ENCODE data around the gene MTHFS.

Gene MTHFS

DNA sequence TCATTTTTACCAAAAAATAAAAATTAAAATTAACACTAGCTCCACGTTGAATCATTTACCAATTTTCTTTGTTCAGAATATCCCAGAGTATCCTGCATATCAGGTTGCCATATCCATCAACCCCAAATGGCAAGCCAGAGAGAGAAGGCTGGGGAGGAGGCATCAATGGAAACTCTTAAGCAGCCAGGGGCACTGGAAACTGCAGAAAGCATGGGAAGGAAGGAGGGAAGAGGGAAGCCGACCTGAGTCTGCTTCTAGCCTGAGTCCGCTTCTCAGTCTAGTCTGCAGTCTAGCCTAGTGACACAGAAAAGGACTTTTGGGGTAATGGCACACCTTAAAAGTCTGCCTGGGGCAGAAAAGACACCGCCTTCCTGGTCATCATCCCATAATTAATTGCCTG is 1.6 kb upstream of the MTHFS start:
- Histone ChIP-seq H3K27me3 (ENCODE audit: insufficient read depth, low read depth, severe bottlenecking) (no peaks in the 10 kb centered on the region), H3K4me3 (ENCODE audit: low read depth, low read length) (no peak overlapping the region), H3K36me3 (no peaks in the 10 kb centered on the region; the same call in 1 of the 2 replicates), H3K9me3 (ENCODE audit: severe bottlenecking) (no peaks in the 10 kb centered on the region), H3K27ac (no peak overlapping the region)
- TF ChIP-seq, protein P1, sequence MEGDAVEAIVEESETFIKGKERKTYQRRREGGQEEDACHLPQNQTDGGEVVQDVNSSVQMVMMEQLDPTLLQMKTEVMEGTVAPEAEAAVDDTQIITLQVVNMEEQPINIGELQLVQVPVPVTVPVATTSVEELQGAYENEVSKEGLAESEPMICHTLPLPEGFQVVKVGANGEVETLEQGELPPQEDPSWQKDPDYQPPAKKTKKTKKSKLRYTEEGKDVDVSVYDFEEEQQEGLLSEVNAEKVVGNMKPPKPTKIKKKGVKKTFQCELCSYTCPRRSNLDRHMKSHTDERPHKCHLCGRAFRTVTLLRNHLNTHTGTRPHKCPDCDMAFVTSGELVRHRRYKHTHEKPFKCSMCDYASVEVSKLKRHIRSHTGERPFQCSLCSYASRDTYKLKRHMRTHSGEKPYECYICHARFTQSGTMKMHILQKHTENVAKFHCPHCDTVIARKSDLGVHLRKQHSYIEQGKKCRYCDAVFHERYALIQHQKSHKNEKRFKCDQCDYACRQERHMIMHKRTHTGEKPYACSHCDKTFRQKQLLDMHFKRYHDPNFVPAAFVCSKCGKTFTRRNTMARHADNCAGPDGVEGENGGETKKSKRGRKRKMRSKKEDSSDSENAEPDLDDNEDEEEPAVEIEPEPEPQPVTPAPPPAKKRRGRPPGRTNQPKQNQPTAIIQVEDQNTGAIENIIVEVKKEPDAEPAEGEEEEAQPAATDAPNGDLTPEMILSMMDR (IDR thresholded peaks at IDR 0.05; ENCODE audit: low read depth, low read length): no peak
- no peak for DNase-seq

GRCh38 chr15:79897701-79898113 is 893 bp upstream of the MTHFS start:
- no peaks in the 10 kb centered on the region for H3K27me3 ChIP-seq (ENCODE audit: insufficient read depth, low read depth, severe bottlenecking)
- peak overlapping the region; percentile 67 for H3K4me3 ChIP-seq (ENCODE audit: low read depth, low read length)
- no peak for DNase-seq
- TF ChIP-seq, protein P1 (IDR thresholded peaks at IDR 0.05; ENCODE audit: low read depth, low read length): no peak
- peak overlapping the region; percentile 97 for H3K27ac ChIP-seq
- no peaks in the 10 kb centered on the region for H3K9me3 ChIP-seq (ENCODE audit: severe bottlenecking)
- no peaks in the 10 kb centered on the region; the same call in 1 of the 2 replicates for H3K36me3 ChIP-seq

DNA sequence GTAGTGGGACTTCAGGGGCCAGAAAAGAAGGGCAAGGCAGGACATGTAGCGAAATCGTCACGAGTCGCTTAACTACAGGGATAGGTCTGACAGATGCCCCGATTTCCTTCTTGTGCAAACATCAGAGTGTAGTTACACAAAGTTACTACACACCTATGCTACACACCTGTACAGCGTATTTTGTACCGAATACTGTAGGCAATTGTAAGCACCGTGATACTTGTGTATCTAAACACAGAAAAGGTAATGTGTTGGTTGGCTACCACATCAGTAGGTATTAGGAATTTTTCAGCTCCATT is 515 bp upstream of the MTHFS start:
- Histone ChIP-seq H3K27ac (peak overlapping the region; percentile 97), H3K27me3 (ENCODE audit: insufficient read depth, low read depth, severe bottlenecking) (no peaks in the 10 kb centered on the region), H3K36me3 (no peaks in the 10 kb centered on the region; the same call in none of the 2 replicates), H3K9me3 (ENCODE audit: severe bottlenecking) (no peaks in the 10 kb centered on the region), H3K4me3 (ENCODE audit: low read depth, low read length) (peak overlapping the region; percentile 67)
- DNase-seq: no peak
- TF ChIP-seq, protein P1 (IDR thresholded peaks at IDR 0.05; ENCODE audit: low read depth, low read length): no peak

- Histone ChIP-seq H3K27ac (peak overlapping the region; percentile 97), H3K4me3 (ENCODE audit: low read depth, low read length) (peak overlapping the region; percentile 67), H3K36me3 (no peaks in the 10 kb centered on the region; the same call in none of the 2 replicates), H3K27me3 (ENCODE audit: insufficient read depth, low read depth, severe bottlenecking) (no peaks in the 10 kb centered on the region), H3K9me3 (ENCODE audit: severe bottlenecking) (no peaks in the 10 kb centered on the region)
- TF ChIP-seq, protein P1 (IDR thresholded peaks at IDR 0.05; ENCODE audit: low read depth, low read length): no peak
- DNase-seq: no peak
Observed at GRCh38 chr15:79896131-79896633, 632 bp downstream of the MTHFS start.

- peaks cover 38% of the 10 kb centered on the region for H3K36me3 ChIP-seq
Observed at GRCh38 chr15:79887054-79887930, 9.5 kb downstream of the MTHFS start.

More at GRCh38 chr15:79887054-79887930, 9.5 kb downstream of the MTHFS start:
- Histone ChIP-seq H3K27ac (no peak overlapping the region), H3K27me3 (ENCODE audit: insufficient read depth, low read depth, severe bottlenecking) (no peaks in the 10 kb centered on the region), H3K9me3 (ENCODE audit: severe bottlenecking) (no peaks in the 10 kb centered on the region), H3K4me3 (ENCODE audit: low read depth, low read length) (no peak overlapping the region)
- TF ChIP-seq, protein P1 (IDR thresholded peaks at IDR 0.05; ENCODE audit: low read depth, low read length): no peak
- no peak for DNase-seq

All from WERI-Rb-1 (cell line).